B cell (primary cell): ENCODE measurements around the gene FAHD1.

ENCODE experiments used
- EZH2 ChIP-seq: IDR thresholded peaks from 2 replicates; pipeline ENCODE4 v1.6.1; 2012; ENCODE audit warnings: borderline replicate concordance, low read depth, mild to moderate bottlenecking, moderate library complexity, low read length; ENCODE audit not compliant: insufficient read depth, poor library complexity, severe bottlenecking
- TF ChIP-seq, protein P1 (sequence below): fragments of 200-600 bp; IDR thresholded peaks from one replicate; pipeline ENCODE4 v1.8.0; 2022; ENCODE audit warnings: antibody characterized with exemption, mild to moderate bottlenecking

DNA sequence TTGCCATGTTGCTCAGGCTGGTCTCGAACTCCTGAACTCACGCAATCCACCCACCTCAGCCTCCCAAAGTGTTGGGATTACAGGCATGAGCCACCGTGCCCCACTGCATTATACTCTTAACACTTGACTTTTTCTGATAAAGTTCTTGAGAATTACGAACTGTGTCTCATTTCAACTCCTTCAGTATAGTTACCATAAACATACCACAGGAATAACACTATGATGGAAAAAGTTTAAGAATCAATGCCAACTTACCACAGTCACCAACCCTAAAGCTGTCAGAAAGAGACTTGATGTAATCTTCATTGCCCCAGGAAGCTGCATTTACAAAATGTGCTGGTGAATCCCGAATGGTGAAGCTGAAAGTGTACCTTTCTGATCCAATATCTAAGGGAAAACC, 34.7 kb downstream of the FAHD1 start:
- TF ChIP-seq, protein P1, sequence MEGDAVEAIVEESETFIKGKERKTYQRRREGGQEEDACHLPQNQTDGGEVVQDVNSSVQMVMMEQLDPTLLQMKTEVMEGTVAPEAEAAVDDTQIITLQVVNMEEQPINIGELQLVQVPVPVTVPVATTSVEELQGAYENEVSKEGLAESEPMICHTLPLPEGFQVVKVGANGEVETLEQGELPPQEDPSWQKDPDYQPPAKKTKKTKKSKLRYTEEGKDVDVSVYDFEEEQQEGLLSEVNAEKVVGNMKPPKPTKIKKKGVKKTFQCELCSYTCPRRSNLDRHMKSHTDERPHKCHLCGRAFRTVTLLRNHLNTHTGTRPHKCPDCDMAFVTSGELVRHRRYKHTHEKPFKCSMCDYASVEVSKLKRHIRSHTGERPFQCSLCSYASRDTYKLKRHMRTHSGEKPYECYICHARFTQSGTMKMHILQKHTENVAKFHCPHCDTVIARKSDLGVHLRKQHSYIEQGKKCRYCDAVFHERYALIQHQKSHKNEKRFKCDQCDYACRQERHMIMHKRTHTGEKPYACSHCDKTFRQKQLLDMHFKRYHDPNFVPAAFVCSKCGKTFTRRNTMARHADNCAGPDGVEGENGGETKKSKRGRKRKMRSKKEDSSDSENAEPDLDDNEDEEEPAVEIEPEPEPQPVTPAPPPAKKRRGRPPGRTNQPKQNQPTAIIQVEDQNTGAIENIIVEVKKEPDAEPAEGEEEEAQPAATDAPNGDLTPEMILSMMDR, result no peak
- no peak for TF ChIP-seq EZH2
